ENCODE data around the gene RHOA. TPM values are rescaled to one million over a fixed set of nuclear protein-coding genes. Genes with fewer than 3 reads are reported as not detected.
"Not testable (repeated sequence)": the region's sequence is repeated elsewhere in the genome, so short reads cannot be mapped to it uniquely, and the experiment has no call there.

Gene RHOA
- polyA plus RNA-seq, 6 donors from 2014 or later, result 695 to 1,035 (median 800) TPM

- ATAC-seq (ENCODE audit: low read depth in 2 of 2) (no peak), DNase-seq (no peak)
- peak overlapping the region in 6 of 8 donors; percentile 2 to 80 (median 66) for H3K4me3 Mint-ChIP-seq
- H3K27ac Mint-ChIP-seq, result peak overlapping the region in 5 of 6 donors; percentile 3 to 88 (median 47)
- H3K4me1 Mint-ChIP-seq, result peaks cover 24 to 69% (median 46%) of the 10 kb centered on the region in 3 donors
- H3K27me3 Mint-ChIP-seq, result no peaks in the 10 kb centered on the region
- peaks cover 0 to 6% of the 10 kb centered on the region in 2 donors for H3K36me3 Mint-ChIP-seq
- no peaks in the 10 kb centered on the region for H3K9me3 Mint-ChIP-seq
Observed at GRCh38 chr3:49352281-49352680, 59.5 kb downstream of the RHOA start.

GRCh38 chr3:49351521-49352011 lies 60.2 kb downstream of the RHOA start:
- peak overlapping the region; percentile 44 to 86 (median 67) for H3K27ac Mint-ChIP-seq
- H3K36me3 Mint-ChIP-seq, result peaks cover 0 to 6% of the 10 kb centered on the region in 2 donors
- H3K9me3 Mint-ChIP-seq, result no peaks in the 10 kb centered on the region
- DNase-seq, result no peak
- peak in 1 of 2 donors; percentile 30 for ATAC-seq (ENCODE audit: low read depth in 2 of 2)
- H3K4me3 Mint-ChIP-seq, result peak overlapping the region; percentile 2 to 80 (median 66)
- peaks cover 31 to 69% (median 48%) of the 10 kb centered on the region in 3 donors for H3K4me1 Mint-ChIP-seq
- no peaks in the 10 kb centered on the region for H3K27me3 Mint-ChIP-seq

GRCh38 chr3:49349348-49350114 lies 62.2 kb downstream of the RHOA start:
- peaks cover 34 to 71% (median 51%) of the 10 kb centered on the region in 3 donors for H3K4me1 Mint-ChIP-seq
- H3K27me3 Mint-ChIP-seq, result no peaks in the 10 kb centered on the region
- ATAC-seq (ENCODE audit: low read depth in 2 of 2) (no peak), DNase-seq (no peak)
- peak overlapping the region in 1 of 6 donors; percentile 63 for H3K27ac Mint-ChIP-seq
- peak overlapping the region in 1 of 8 donors; percentile 24 for H3K4me3 Mint-ChIP-seq
- H3K9me3 Mint-ChIP-seq, result peaks cover 0 to 4% (median 0%) of the 10 kb centered on the region in 7 donors
- H3K36me3 Mint-ChIP-seq, result no peaks in the 10 kb centered on the region

- H3K4me3 Mint-ChIP-seq; ATAC-seq (ENCODE audit: low read depth in 2 of 2); H3K36me3 Mint-ChIP-seq; H3K9me3 Mint-ChIP-seq; DNase-seq; H3K27ac Mint-ChIP-seq; H3K27me3 Mint-ChIP-seq: not testable (repeated sequence)
- peaks cover 32 to 68% (median 49%) of the 10 kb centered on the region in 3 donors for H3K4me1 Mint-ChIP-seq
Observed at GRCh38 chr3:49348361-49348760, 63.4 kb downstream of the RHOA start.

- ATAC-seq (ENCODE audit: low read depth in 2 of 2) (no peak), DNase-seq (no peak)
- Mint-ChIP-seq H3K27me3 (no peaks in the 10 kb centered on the region), H3K27ac (peak overlapping the region; percentile 76 to 100 (median 98)), H3K4me1 (peaks cover 31 to 68% (median 48%) of the 10 kb centered on the region in 3 donors), H3K4me3 (peak overlapping the region in 6 of 8 donors; percentile 2 to 83 (median 54)), H3K36me3 (no peaks in the 10 kb centered on the region), H3K9me3 (peaks cover 0 to 4% (median 0%) of the 10 kb centered on the region in 7 donors)
Observed at GRCh38 chr3:49346797-49347251, 65.0 kb downstream of the RHOA start.

- peaks cover 0 to 4% (median 0%) of the 10 kb centered on the region in 7 donors for H3K9me3 Mint-ChIP-seq
- H3K4me1 Mint-ChIP-seq, result peaks cover 51 to 81% (median 76%) of the 10 kb centered on the region in 3 donors
- ATAC-seq (ENCODE audit: low read depth in 2 of 2), result no peak
- no peaks in the 10 kb centered on the region for H3K27me3 Mint-ChIP-seq
- peak; percentile 49 for DNase-seq
- peak overlapping the region; percentile 47 to 99 (median 86) for H3K27ac Mint-ChIP-seq
- H3K4me3 Mint-ChIP-seq, result peak overlapping the region; percentile 38 to 80 (median 66)
- H3K36me3 Mint-ChIP-seq, result no peaks in the 10 kb centered on the region
Observed at GRCh38 chr3:49343163-49343562, 68.6 kb downstream of the RHOA start.

GRCh38 chr3:49341996-49342395 lies 69.8 kb downstream of the RHOA start:
- ATAC-seq (ENCODE audit: low read depth in 2 of 2) (no peak), DNase-seq (no peak)
- H3K27me3 Mint-ChIP-seq, result no peaks in the 10 kb centered on the region
- H3K4me1 Mint-ChIP-seq, result peaks cover 50 to 79% (median 75%) of the 10 kb centered on the region in 3 donors
- peak overlapping the region; percentile 82 to 99 (median 96) for H3K27ac Mint-ChIP-seq
- H3K4me3 Mint-ChIP-seq, result peak overlapping the region; percentile 40 to 88 (median 76)
- H3K36me3 Mint-ChIP-seq, result no peaks in the 10 kb centered on the region
- peaks cover 0 to 4% (median 0%) of the 10 kb centered on the region in 7 donors for H3K9me3 Mint-ChIP-seq

GRCh38 chr3:49339941-49340800 lies 71.6 kb downstream of the RHOA start, which contains the start of gene USP4:
Gene USP4, minus strand, starts transcription at chr3:49340053. Its CDS starts 29 bp downstream, at chr3:49340024.
- no peaks in the 10 kb centered on the region for H3K27me3 Mint-ChIP-seq
- H3K4me1 Mint-ChIP-seq, result peaks cover 46 to 73% (median 68%) of the 10 kb centered on the region in 3 donors
- ATAC-seq (ENCODE audit: low read depth in 2 of 2) (peak; percentile 83 to 84), DNase-seq (peak; percentile 94)
- peak within 1 kb of the TSS; percentile 97 to 99 (median 98) for H3K27ac Mint-ChIP-seq
- H3K9me3 Mint-ChIP-seq, result peaks cover 0 to 2% (median 0%) of the 10 kb centered on the region in 7 donors
- no peaks in the 10 kb centered on the region for H3K36me3 Mint-ChIP-seq
- peak within 1 kb of the TSS; percentile 86 to 98 (median 96) for H3K4me3 Mint-ChIP-seq

GRCh38 chr3:49339581-49339940 lies 72.2 kb downstream of the RHOA start:
- Mint-ChIP-seq H3K27me3 (no peaks in the 10 kb centered on the region), H3K4me3 (peak overlapping the region; percentile 86 to 98 (median 96)), H3K9me3 (no peaks in the 10 kb centered on the region), H3K36me3 (no peaks in the 10 kb centered on the region), H3K4me1 (peaks cover 42 to 69% (median 64%) of the 10 kb centered on the region in 3 donors), H3K27ac (peak overlapping the region; percentile 97 to 99 (median 98))
- DNase-seq, result no peak
- ATAC-seq (ENCODE audit: low read depth in 2 of 2), result peak in 1 of 2 donors; percentile 0

GRCh38 chr3:49333916-49334633 lies 77.7 kb downstream of the RHOA start:
- DNase-seq (no peak), ATAC-seq (ENCODE audit: low read depth in 2 of 2) (no peak)
- Mint-ChIP-seq H3K9me3 (no peaks in the 10 kb centered on the region), H3K27me3 (no peaks in the 10 kb centered on the region), H3K4me1 (peaks cover 10 to 26% (median 18%) of the 10 kb centered on the region in 3 donors), H3K4me3 (peak overlapping the region in 1 of 8 donors; percentile 15), H3K36me3 (peaks cover 4 to 5% of the 10 kb centered on the region in 2 donors), H3K27ac (no peak overlapping the region)

- ATAC-seq (ENCODE audit: low read depth in 2 of 2) (no peak), DNase-seq (no peak)
- H3K36me3 Mint-ChIP-seq, result peaks cover 4 to 5% of the 10 kb centered on the region in 2 donors
- H3K27me3 Mint-ChIP-seq, result no peaks in the 10 kb centered on the region
- no peak overlapping the region for H3K4me3 Mint-ChIP-seq
- no peaks in the 10 kb centered on the region for H3K9me3 Mint-ChIP-seq
- no peak overlapping the region for H3K27ac Mint-ChIP-seq
- peaks cover 7 to 16% (median 8%) of the 10 kb centered on the region in 3 donors for H3K4me1 Mint-ChIP-seq
Observed at GRCh38 chr3:49333091-49333490, 78.7 kb downstream of the RHOA start.

- H3K36me3 Mint-ChIP-seq, result peaks cover 8 to 20% of the 10 kb centered on the region in 2 donors
- no peak for ATAC-seq (ENCODE audit: low read depth in 2 of 2)
- no peak for DNase-seq
- no peak overlapping the region for H3K27ac Mint-ChIP-seq
- H3K27me3 Mint-ChIP-seq, result no peaks in the 10 kb centered on the region
- H3K4me1 Mint-ChIP-seq, result peaks cover 0 to 7% (median 3%) of the 10 kb centered on the region in 3 donors
- H3K9me3 Mint-ChIP-seq, result no peaks in the 10 kb centered on the region
- H3K4me3 Mint-ChIP-seq, result no peak overlapping the region
Observed at GRCh38 chr3:49329186-49329585, 82.6 kb downstream of the RHOA start.

Measured in naive B cell (primary cell).